Measurements from ENCODE around the gene ZNF2. TPM values are rescaled to one million over a fixed set of nuclear protein-coding genes. Genes with fewer than 3 reads are reported as not detected.
A peak's percentile ranks its signal among the peaks of the same experiment; 100 is the strongest.

The ZNF2 gene
- total and polyA plus RNA-seq, 2 of the 13 experiments (the other 11 are each of a cell fraction or from before 2014, with no cell fraction given): 4.3 to 6.1 TPM

DNA sequence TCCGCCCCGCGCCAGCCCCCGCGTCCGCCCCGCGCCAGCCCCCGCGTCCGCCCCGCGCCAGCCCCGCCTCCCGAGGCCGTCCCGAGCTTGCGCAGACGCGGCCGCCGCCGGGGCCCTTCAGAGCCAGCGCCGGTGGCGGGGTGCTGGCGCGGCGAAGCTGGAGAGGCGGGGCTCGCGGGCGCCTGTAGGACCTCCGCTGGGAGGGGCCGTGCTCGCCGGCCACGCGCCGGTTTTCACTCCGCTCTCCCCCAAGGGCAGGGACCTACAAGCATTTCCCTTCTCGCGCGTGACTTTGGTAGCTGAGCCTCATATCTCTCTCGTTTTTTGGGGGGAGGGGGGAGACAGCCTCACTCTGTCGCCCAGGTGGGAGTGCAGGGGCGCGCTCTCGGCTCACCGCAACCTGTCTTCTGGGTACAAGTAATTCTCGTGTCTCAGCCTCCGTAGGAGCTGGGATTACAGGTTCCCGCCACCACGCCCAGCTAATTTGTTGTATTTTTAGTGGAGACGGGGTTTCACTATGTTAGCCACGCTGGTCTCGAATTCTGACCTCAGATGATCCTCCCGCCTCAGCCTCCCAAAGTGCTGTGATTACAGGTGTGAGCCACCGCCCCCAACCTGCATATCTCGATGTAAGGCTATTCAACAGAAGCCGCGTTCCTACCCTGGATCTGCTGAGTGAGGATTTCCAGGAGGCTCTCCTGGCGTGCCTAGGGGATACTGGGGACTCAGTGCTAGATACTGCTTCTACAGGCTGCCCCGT, 5.7 kb upstream of the ZNF2 start, which contains the start of gene ZNF514 (continued):
- TF ChIP-seq, protein P1, sequence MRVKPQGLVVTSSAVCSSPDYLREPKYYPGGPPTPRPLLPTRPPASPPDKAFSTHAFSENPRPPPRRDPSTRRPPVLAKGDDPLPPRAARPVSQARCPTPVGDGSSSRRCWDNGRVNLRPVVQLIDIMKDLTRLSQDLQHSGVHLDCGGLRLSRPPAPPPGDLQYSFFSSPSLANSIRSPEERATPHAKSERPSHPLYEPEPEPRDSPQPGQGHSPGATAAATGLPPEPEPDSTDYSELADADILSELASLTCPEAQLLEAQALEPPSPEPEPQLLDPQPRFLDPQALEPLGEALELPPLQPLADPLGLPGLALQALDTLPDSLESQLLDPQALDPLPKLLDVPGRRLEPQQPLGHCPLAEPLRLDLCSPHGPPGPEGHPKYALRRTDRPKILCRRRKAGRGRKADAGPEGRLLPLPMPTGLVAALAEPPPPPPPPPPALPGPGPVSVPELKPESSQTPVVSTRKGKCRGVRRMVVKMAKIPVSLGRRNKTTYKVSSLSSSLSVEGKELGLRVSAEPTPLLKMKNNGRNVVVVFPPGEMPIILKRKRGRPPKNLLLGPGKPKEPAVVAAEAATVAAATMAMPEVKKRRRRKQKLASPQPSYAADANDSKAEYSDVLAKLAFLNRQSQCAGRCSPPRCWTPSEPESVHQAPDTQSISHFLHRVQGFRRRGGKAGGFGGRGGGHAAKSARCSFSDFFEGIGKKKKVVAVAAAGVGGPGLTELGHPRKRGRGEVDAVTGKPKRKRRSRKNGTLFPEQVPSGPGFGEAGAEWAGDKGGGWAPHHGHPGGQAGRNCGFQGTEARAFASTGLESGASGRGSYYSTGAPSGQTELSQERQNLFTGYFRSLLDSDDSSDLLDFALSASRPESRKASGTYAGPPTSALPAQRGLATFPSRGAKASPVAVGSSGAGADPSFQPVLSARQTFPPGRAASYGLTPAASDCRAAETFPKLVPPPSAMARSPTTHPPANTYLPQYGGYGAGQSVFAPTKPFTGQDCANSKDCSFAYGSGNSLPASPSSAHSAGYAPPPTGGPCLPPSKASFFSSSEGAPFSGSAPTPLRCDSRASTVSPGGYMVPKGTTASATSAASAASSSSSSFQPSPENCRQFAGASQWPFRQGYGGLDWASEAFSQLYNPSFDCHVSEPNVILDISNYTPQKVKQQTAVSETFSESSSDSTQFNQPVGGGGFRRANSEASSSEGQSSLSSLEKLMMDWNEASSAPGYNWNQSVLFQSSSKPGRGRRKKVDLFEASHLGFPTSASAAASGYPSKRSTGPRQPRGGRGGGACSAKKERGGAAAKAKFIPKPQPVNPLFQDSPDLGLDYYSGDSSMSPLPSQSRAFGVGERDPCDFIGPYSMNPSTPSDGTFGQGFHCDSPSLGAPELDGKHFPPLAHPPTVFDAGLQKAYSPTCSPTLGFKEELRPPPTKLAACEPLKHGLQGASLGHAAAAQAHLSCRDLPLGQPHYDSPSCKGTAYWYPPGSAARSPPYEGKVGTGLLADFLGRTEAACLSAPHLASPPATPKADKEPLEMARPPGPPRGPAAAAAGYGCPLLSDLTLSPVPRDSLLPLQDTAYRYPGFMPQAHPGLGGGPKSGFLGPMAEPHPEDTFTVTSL (CRISPR knock-in tag; IDR thresholded peaks at IDR 0.05; ENCODE audit: borderline replicate concordance): no peak
- peak; percentile 60; the same call in 1 of the 2 replicates for TF ChIP-seq POLR2G (IDR thresholded peaks at IDR 0.05; ENCODE audit: low read depth, low read length)
- TF ChIP-seq, protein P2, sequence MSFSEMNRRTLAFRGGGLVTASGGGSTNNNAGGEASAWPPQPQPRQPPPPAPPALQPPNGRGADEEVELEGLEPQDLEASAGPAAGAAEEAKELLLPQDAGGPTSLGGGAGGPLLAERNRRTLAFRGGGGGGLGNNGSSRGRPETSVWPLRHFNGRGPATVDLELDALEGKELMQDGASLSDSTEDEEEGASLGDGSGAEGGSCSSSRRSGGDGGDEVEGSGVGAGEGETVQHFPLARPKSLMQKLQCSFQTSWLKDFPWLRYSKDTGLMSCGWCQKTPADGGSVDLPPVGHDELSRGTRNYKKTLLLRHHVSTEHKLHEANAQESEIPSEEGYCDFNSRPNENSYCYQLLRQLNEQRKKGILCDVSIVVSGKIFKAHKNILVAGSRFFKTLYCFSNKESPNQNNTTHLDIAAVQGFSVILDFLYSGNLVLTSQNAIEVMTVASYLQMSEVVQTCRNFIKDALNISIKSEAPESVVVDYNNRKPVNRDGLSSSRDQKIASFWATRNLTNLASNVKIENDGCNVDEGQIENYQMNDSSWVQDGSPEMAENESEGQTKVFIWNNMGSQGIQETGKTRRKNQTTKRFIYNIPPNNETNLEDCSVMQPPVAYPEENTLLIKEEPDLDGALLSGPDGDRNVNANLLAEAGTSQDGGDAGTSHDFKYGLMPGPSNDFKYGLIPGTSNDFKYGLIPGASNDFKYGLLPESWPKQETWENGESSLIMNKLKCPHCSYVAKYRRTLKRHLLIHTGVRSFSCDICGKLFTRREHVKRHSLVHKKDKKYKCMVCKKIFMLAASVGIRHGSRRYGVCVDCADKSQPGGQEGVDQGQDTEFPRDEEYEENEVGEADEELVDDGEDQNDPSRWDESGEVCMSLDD (CRISPR knock-in tag; IDR thresholded peaks at IDR 0.05; ENCODE audit: borderline replicate concordance): no peak
- TF ChIP-seq FOXK1 (CRISPR knock-in tag; IDR thresholded peaks at IDR 0.05; ENCODE audit: borderline replicate concordance, low read depth): no peak
- TF ChIP-seq NR3C1 (CRISPR knock-in tag; IDR thresholded peaks at IDR 0.05): no peak
- no peak for TF ChIP-seq ZBTB20 (CRISPR knock-in tag; IDR thresholded peaks at IDR 0.05; ENCODE audit: borderline replicate concordance, low read depth)
- no peak for TF ChIP-seq ZNF234 (CRISPR knock-in tag; conservative IDR thresholded peaks at IDR 0.05)
- TF ChIP-seq ZNF230 (CRISPR knock-in tag; IDR thresholded peaks at IDR 0.05): no peak
- no peak for TF ChIP-seq ZNF615 (CRISPR knock-in tag; IDR thresholded peaks at IDR 0.05; ENCODE audit: borderline replicate concordance)
- TF ChIP-seq, protein P3, sequence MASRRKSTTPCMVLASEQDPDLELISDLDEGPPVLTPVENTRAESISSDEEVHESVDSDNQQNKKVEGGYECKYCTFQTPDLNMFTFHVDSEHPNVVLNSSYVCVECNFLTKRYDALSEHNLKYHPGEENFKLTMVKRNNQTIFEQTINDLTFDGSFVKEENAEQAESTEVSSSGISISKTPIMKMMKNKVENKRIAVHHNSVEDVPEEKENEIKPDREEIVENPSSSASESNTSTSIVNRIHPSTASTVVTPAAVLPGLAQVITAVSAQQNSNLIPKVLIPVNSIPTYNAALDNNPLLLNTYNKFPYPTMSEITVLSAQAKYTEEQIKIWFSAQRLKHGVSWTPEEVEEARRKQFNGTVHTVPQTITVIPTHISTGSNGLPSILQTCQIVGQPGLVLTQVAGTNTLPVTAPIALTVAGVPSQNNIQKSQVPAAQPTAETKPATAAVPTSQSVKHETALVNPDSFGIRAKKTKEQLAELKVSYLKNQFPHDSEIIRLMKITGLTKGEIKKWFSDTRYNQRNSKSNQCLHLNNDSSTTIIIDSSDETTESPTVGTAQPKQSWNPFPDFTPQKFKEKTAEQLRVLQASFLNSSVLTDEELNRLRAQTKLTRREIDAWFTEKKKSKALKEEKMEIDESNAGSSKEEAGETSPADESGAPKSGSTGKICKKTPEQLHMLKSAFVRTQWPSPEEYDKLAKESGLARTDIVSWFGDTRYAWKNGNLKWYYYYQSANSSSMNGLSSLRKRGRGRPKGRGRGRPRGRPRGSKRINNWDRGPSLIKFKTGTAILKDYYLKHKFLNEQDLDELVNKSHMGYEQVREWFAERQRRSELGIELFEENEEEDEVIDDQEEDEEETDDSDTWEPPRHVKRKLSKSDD (CRISPR knock-in tag; IDR thresholded peaks at IDR 0.05; ENCODE audit: low read depth): 0 out of 2 replicates have a peak, but pooled peaks have one; percentile 33
- TF ChIP-seq SOX5 (CRISPR knock-in tag; IDR thresholded peaks at IDR 0.05; ENCODE audit: borderline replicate concordance): no peak
- TF ChIP-seq HNRNPLL (IDR thresholded peaks at IDR 0.05; ENCODE audit: low read depth, low read length, poor library complexity, severe bottlenecking): peak; percentile 61
- TF ChIP-seq ZFP82 (CRISPR knock-in tag; IDR thresholded peaks at IDR 0.05; ENCODE audit: borderline replicate concordance): no peak
- no peak for TF ChIP-seq HIVEP1 (CRISPR knock-in tag; IDR thresholded peaks at IDR 0.05)
- TF ChIP-seq ZFAT (CRISPR knock-in tag; conservative IDR thresholded peaks at IDR 0.05): no peak
- no peak for TF ChIP-seq PAWR (CRISPR knock-in tag; IDR thresholded peaks at IDR 0.05; ENCODE audit: borderline replicate concordance)
- 0 out of 2 replicates have a peak, but pooled peaks have one; percentile 59 for TF ChIP-seq NFKB2 (CRISPR knock-in tag; IDR thresholded peaks at IDR 0.05; ENCODE audit: borderline replicate concordance)

Data from HepG2 (cell line).